Body of pancreas (tissue), 4 donors: Measurements from ENCODE around the gene CCNL1.
A peak's percentile ranks its signal among the peaks of the same experiment; 100 is the strongest.

Experiments
- CTCF ChIP-seq, 7 experiments: fragments of 450-650 bp in 4 of 7; fragments of 200-600 bp in 3 of 7; sonication (generic) in 3 of 7; IDR thresholded peaks; one replicate each; pipeline ENCODE4 v1.5.1; 2016 to 2019; ENCODE audit warnings: antibody characterized with exemption in 7 of 7
- POLR2A ChIP-seq, 3 donors: fragments of 450-650 bp; IDR thresholded peaks; one replicate each; pipeline ENCODE4 v1.6.1; 2016; ENCODE audit warnings: antibody characterized with exemption in 3 of 3, mild to moderate bottlenecking in 2 of 3

GRCh38 chr3:157159037-157159761 is 748 bp downstream of the CCNL1 start:
- TF ChIP-seq CTCF (IDR thresholded peaks at IDR 0.05) (peak in 4 of 7 experiments; percentile 14 to 35 (median 26)), POLR2A (IDR thresholded peaks at IDR 0.05) (no peak)
